Activated CD8-positive, alpha-beta memory T cell treated with anti-CD3 and anti-CD28 coated beads for 4 hours (primary cell): ENCODE data around the gene MFAP2.
"Not testable (repeated sequence)": the region's sequence is repeated elsewhere in the genome, so short reads cannot be mapped to it uniquely, and the experiment has no call there.

Experiments used
- DNase-seq, 2 donors: peaks; one replicate each; pipeline ENCODE4 v3.0.0-alpha.2; 2020; ENCODE audit warnings: low read depth in 2 of 2

The MFAP2 gene

GRCh38 chr1:16979475-16980327 lies 719 bp downstream of the MFAP2 start:
- no peak for DNase-seq

- DNase-seq = no peak
These were observed 1.6 kb downstream of the MFAP2 start for GRCh38 chr1:16978567-16979474.

GRCh38 chr1:16978139-16978538 lies 2.3 kb downstream of the MFAP2 start:
- DNase-seq = no peak

- DNase-seq = no peak
These were observed 3.0 kb downstream of the MFAP2 start for GRCh38 chr1:16977377-16977776.

- no peak for DNase-seq
These were observed 3.5 kb downstream of the MFAP2 start for GRCh38 chr1:16976966-16977365.

GRCh38 chr1:16975838-16976237 lies 4.6 kb downstream of the MFAP2 start:
- no peak for DNase-seq

- DNase-seq = no peak
These were observed 5.2 kb downstream of the MFAP2 start for GRCh38 chr1:16975211-16975610.

GRCh38 chr1:16973215-16973614 lies 7.2 kb downstream of the MFAP2 start:
- DNase-seq = no peak

- DNase-seq = no peak
These were observed 8.1 kb downstream of the MFAP2 start for GRCh38 chr1:16972189-16972895.

GRCh38 chr1:16971341-16972188 lies 8.9 kb downstream of the MFAP2 start:
- DNase-seq = no peak

GRCh38 chr1:16970132-16970910 lies 10.1 kb downstream of the MFAP2 start:
- DNase-seq = no peak

- no peak for DNase-seq
These were observed 10.8 kb downstream of the MFAP2 start for GRCh38 chr1:16969651-16970050.

GRCh38 chr1:16969057-16969611 lies 11.3 kb downstream of the MFAP2 start:
- DNase-seq = no peak

GRCh38 chr1:16968372-16968771 lies 12.0 kb downstream of the MFAP2 start:
- DNase-seq = no peak

- no peak for DNase-seq
These were observed 12.5 kb downstream of the MFAP2 start for GRCh38 chr1:16967962-16968361.

GRCh38 chr1:16967095-16967575 lies 13.3 kb downstream of the MFAP2 start:
- DNase-seq = no peak

GRCh38 chr1:16966282-16966681 lies 14.1 kb downstream of the MFAP2 start:
- no peak for DNase-seq

- no peak for DNase-seq
These were observed 14.8 kb downstream of the MFAP2 start for GRCh38 chr1:16965486-16966067.

GRCh38 chr1:16964169-16964568 lies 16.3 kb downstream of the MFAP2 start:
- DNase-seq = not testable (repeated sequence)
